HEK293 (cell line): ENCODE results near the gene ADM5.

Source experiments
- CTCF ChIA-PET: fragments of 350-600 bp; formaldehyde crosslinking; extraction: SDS; loops from one replicate; lab custom pipeline; 2021; ENCODE audit warnings: antibody characterized with exemption; lab: Yijun Ruan, JAX
- POLR2A ChIA-PET: fragments of 300-600 bp; formaldehyde crosslinking; extraction: SDS; loops from one replicate; lab custom pipeline; 2020; ENCODE audit warnings: antibody characterized with exemption, inconsistent platforms; lab: Yijun Ruan, JAX
- H3K27ac ChIP-seq: fragments of 200-500 bp; sonication (Bioruptor generic); 2 replicates; pipeline ENCODE4 v1.5.1; 2014; ENCODE audit warnings: low read depth, low read length, control low read depth, inconsistent platforms; ENCODE audit errors: extremely low read depth
- H3K36me3 ChIP-seq, 2 experiments: fragments of 200-500 bp in 1 of 2; sonication (Bioruptor generic) in 1 of 2; 1 replicate in 1 of 2; 2 replicates in 1 of 2; pipeline ENCODE4 v1.5.1; 2014 to 2017; ENCODE audit warnings: inconsistent platforms in 2 of 2, low read length in 2 of 2; ENCODE audit not compliant: control insufficient read depth in 2 of 2, insufficient read depth in 1 of 2
- H3K4me1 ChIP-seq: fragments of 200-500 bp; sonication (Bioruptor generic); 2 replicates; pipeline ENCODE4 v1.5.1; 2014; ENCODE audit warnings: mild to moderate bottlenecking, low read length, inconsistent platforms; ENCODE audit not compliant: control insufficient read depth, insufficient read depth
- H3K4me3 ChIP-seq: 2 replicates; pipeline ENCODE4 v1.5.1; 2011; ENCODE audit warnings: low read depth, mild to moderate bottlenecking, control low read depth, low read length, moderate library complexity
- H3K9me3 ChIP-seq: fragments of 200-500 bp; sonication (Bioruptor generic); 2 replicates; pipeline ENCODE4 v1.5.1; 2014; ENCODE audit warnings: low read depth, low read length, inconsistent platforms; ENCODE audit not compliant: control insufficient read depth, insufficient read depth
- ATF2 ChIP-seq: fragments of 450-650 bp; formaldehyde crosslinking; IDR thresholded peaks from 2 replicates; pipeline ENCODE4 v1.5.1; 2016; ENCODE audit warnings: missing biosample characterization, missing genetic modification characterization, low read depth
- BCL11A ChIP-seq: fragments of 450-650 bp; formaldehyde crosslinking; IDR thresholded peaks from 2 replicates; pipeline ENCODE4 v1.5.1; 2016; ENCODE audit warnings: low read depth, missing biosample characterization, missing genetic modification characterization
- EGR2 ChIP-seq: fragments of 450-650 bp; formaldehyde crosslinking; IDR thresholded peaks from 2 replicates; pipeline ENCODE4 v1.5.1; 2016; ENCODE audit warnings: low read depth, missing biosample characterization, missing genetic modification characterization
- GLI4 ChIP-seq: fragments of 450-650 bp; formaldehyde crosslinking; IDR thresholded peaks from 2 replicates; pipeline ENCODE4 v1.5.1; 2016; ENCODE audit warnings: missing biosample characterization, missing genetic modification characterization
- INSM2 ChIP-seq: fragments of 450-650 bp; formaldehyde crosslinking; IDR thresholded peaks from 2 replicates; pipeline ENCODE4 v1.5.1; 2016; ENCODE audit warnings: missing biosample characterization, missing genetic modification characterization
- KLF9 ChIP-seq: fragments of 450-650 bp; formaldehyde crosslinking; IDR thresholded peaks from 2 replicates; pipeline ENCODE4 v1.5.1; 2016; ENCODE audit warnings: missing biosample characterization, missing genetic modification characterization, low read depth
- PRDM1 ChIP-seq: fragments of 450-650 bp; formaldehyde crosslinking; IDR thresholded peaks from 2 replicates; pipeline ENCODE4; 2016; ENCODE audit warnings: missing biosample characterization, missing genetic modification characterization
- REPIN1 ChIP-seq: fragments of 450-650 bp; formaldehyde crosslinking; IDR thresholded peaks from 2 replicates; pipeline ENCODE4 v1.5.1; 2017; ENCODE audit warnings: missing biosample characterization, missing genetic modification characterization, low read depth
- YY1 ChIP-seq: fragments of 450-650 bp; formaldehyde crosslinking; IDR thresholded peaks from 2 replicates; pipeline ENCODE4 v1.5.1; 2018; ENCODE audit warnings: missing biosample characterization, missing genetic modification characterization
- ZNF19 ChIP-seq: fragments of 450-650 bp; formaldehyde crosslinking; IDR thresholded peaks from 2 replicates; pipeline ENCODE4; 2016; ENCODE audit warnings: missing biosample characterization, missing genetic modification characterization, low read depth
- ZNF2 ChIP-seq: fragments of 450-650 bp; formaldehyde crosslinking; IDR thresholded peaks from 2 replicates; pipeline ENCODE4 v1.5.1; 2016; ENCODE audit warnings: missing biosample characterization, missing genetic modification characterization
- ZNF202 ChIP-seq: fragments of 450-650 bp; formaldehyde crosslinking; IDR thresholded peaks from 2 replicates; pipeline ENCODE4 v1.5.1; 2016; ENCODE audit warnings: missing biosample characterization, missing genetic modification characterization, borderline replicate concordance
- ZNF211 ChIP-seq: fragments of 450-650 bp; formaldehyde crosslinking; IDR thresholded peaks from 2 replicates; pipeline ENCODE4 v1.5.1; 2016; ENCODE audit warnings: low read depth, missing biosample characterization, missing genetic modification characterization
- ZNF221 ChIP-seq: fragments of 450-650 bp; formaldehyde crosslinking; IDR thresholded peaks from 2 replicates; pipeline ENCODE4 v1.5.1; 2017; ENCODE audit warnings: missing biosample characterization, missing genetic modification characterization, borderline replicate concordance
- ZNF223 ChIP-seq: fragments of 450-650 bp; formaldehyde crosslinking; IDR thresholded peaks from 2 replicates; pipeline ENCODE4 v1.5.1; 2016; ENCODE audit warnings: missing biosample characterization, missing genetic modification characterization
- ZNF23 ChIP-seq: fragments of 450-650 bp; formaldehyde crosslinking; IDR thresholded peaks from 2 replicates; pipeline ENCODE4 v1.5.1; 2016; ENCODE audit warnings: missing biosample characterization, missing genetic modification characterization, borderline replicate concordance
- ZNF239 ChIP-seq: fragments of 450-650 bp; formaldehyde crosslinking; IDR thresholded peaks from 2 replicates; pipeline ENCODE4 v1.5.1; 2016; ENCODE audit warnings: missing biosample characterization, missing genetic modification characterization
- ZNF280D ChIP-seq: fragments of 450-650 bp; formaldehyde crosslinking; IDR thresholded peaks from 2 replicates; pipeline ENCODE4 v1.5.1; 2016; ENCODE audit warnings: missing biosample characterization, missing genetic modification characterization
- ZNF311 ChIP-seq: fragments of 450-650 bp; formaldehyde crosslinking; IDR thresholded peaks from 2 replicates; pipeline ENCODE4 v1.5.1; 2017; ENCODE audit warnings: missing biosample characterization, missing genetic modification characterization, borderline replicate concordance
- ZNF362 ChIP-seq: fragments of 450-650 bp; formaldehyde crosslinking; IDR thresholded peaks from 2 replicates; pipeline ENCODE4 v1.5.1; 2016; ENCODE audit warnings: missing biosample characterization, missing genetic modification characterization
- ZNF426 ChIP-seq: fragments of 450-650 bp; formaldehyde crosslinking; IDR thresholded peaks from 2 replicates; pipeline ENCODE4 v1.5.1; 2017; ENCODE audit warnings: missing biosample characterization, missing genetic modification characterization, mild to moderate bottlenecking, inconsistent platforms, moderate library complexity
- ZNF449 ChIP-seq: fragments of 450-650 bp; formaldehyde crosslinking; IDR thresholded peaks from 2 replicates; pipeline ENCODE4 v1.5.1; 2017; ENCODE audit warnings: missing biosample characterization, mild to moderate bottlenecking, missing genetic modification characterization, moderate library complexity
- ZNF521 ChIP-seq: fragments of 450-650 bp; formaldehyde crosslinking; IDR thresholded peaks from 2 replicates; pipeline ENCODE4 v1.5.1; 2017; ENCODE audit warnings: missing biosample characterization, mild to moderate bottlenecking, missing genetic modification characterization
- ZNF544 ChIP-seq: fragments of 450-650 bp; formaldehyde crosslinking; IDR thresholded peaks from 2 replicates; pipeline ENCODE4 v1.5.0; 2017; ENCODE audit warnings: missing biosample characterization, missing genetic modification characterization
- ZNF548 ChIP-seq: fragments of 450-650 bp; formaldehyde crosslinking; IDR thresholded peaks from 2 replicates; pipeline ENCODE4 v1.5.1; 2016; ENCODE audit warnings: missing biosample characterization, missing genetic modification characterization
- ZNF561 ChIP-seq: fragments of 450-650 bp; IDR thresholded peaks from 2 replicates; pipeline ENCODE4 v1.5.1; 2018; ENCODE audit warnings: missing biosample characterization, missing genetic modification characterization, borderline replicate concordance
- ZNF645 ChIP-seq: fragments of 450-650 bp; formaldehyde crosslinking; IDR thresholded peaks from 2 replicates; pipeline ENCODE4; 2016; ENCODE audit warnings: missing biosample characterization, missing genetic modification characterization
- ZNF670 ChIP-seq: fragments of 450-650 bp; formaldehyde crosslinking; IDR thresholded peaks from 2 replicates; pipeline ENCODE4 v1.5.1; 2016; ENCODE audit warnings: missing biosample characterization, missing genetic modification characterization, low read depth
- ZNF692 ChIP-seq: fragments of 450-650 bp; formaldehyde crosslinking; IDR thresholded peaks from 2 replicates; pipeline ENCODE4 v1.5.1; 2016; ENCODE audit warnings: missing biosample characterization, missing genetic modification characterization
- ZNF768 ChIP-seq: fragments of 450-650 bp; formaldehyde crosslinking; IDR thresholded peaks from 2 replicates; pipeline ENCODE4 v1.5.1; 2018; ENCODE audit warnings: missing biosample characterization, mild to moderate bottlenecking, missing genetic modification characterization
- ZNF792 ChIP-seq: fragments of 450-650 bp; formaldehyde crosslinking; IDR thresholded peaks from 2 replicates; pipeline ENCODE4 v1.5.1; 2016; ENCODE audit warnings: missing biosample characterization, missing genetic modification characterization

Gene ADM5

GRCh38 chr19:49739098-49739497, 49.7 kb downstream of the ADM5 start:
- CTCF ChIA-PET, result no interaction called here

GRCh38 chr19:49739933-49740332, 50.5 kb downstream of the ADM5 start:
- H3K36me3 ChIP-seq, result no peaks in the 10 kb centered on the region; a peak in 1 of 3 replicates
- no peaks in the 10 kb centered on the region for H3K4me1 ChIP-seq
- POLR2A ChIA-PET, result no interaction called here
- CTCF ChIA-PET, result interaction anchor here (1.2 kb wide), 1 partner anchor 23 kb away, joined by 3 read pairs; no protein-coding TSS in a partner anchor
- H3K4me3 ChIP-seq, result no peak overlapping the region
- H3K9me3 ChIP-seq, result no peaks in the 10 kb centered on the region
- no peak overlapping the region for H3K27ac ChIP-seq
- no peak for TF ChIP-seq INSM2 (tag by site-specific recombination)
- no peak for TF ChIP-seq ZNF449
- TF ChIP-seq ZNF792, result no peak
- no peak for TF ChIP-seq REPIN1 (tag by site-specific recombination)
- TF ChIP-seq GLI4 (tag by site-specific recombination), result no peak
- no peak for TF ChIP-seq YY1 (tag by site-specific recombination)
- TF ChIP-seq ZNF544 (tag by site-specific recombination), result no peak
- TF ChIP-seq ZNF670 (tag by site-specific recombination), result no peak
- no peak for TF ChIP-seq ZNF692
- TF ChIP-seq BCL11A (tag by site-specific recombination), result no peak
- no peak for TF ChIP-seq ZNF362 (tag by site-specific recombination)
- no peak for TF ChIP-seq ZNF19 (tag by site-specific recombination)
- no peak for TF ChIP-seq ZNF23
- no peak for TF ChIP-seq ZNF280D

More at GRCh38 chr19:49739098-49739497, 49.7 kb downstream of the ADM5 start:
- POLR2A ChIA-PET, result no interaction called here
- Histone ChIP-seq H3K4me1 (no peaks in the 10 kb centered on the region), H3K9me3 (no peaks in the 10 kb centered on the region), H3K4me3 (no peak overlapping the region), H3K36me3 (no peaks in the 10 kb centered on the region; a peak in 1 of 3 replicates), H3K27ac (no peak overlapping the region)
- TF ChIP-seq ZNF311 (tag by site-specific recombination), result no peak
- TF ChIP-seq ZNF645, result no peak
- no peak for TF ChIP-seq PRDM1
- TF ChIP-seq ZNF521 (tag by site-specific recombination), result no peak
- no peak for TF ChIP-seq ZNF561
- TF ChIP-seq ZNF202 (tag by site-specific recombination), result no peak
- TF ChIP-seq ZNF548 (tag by site-specific recombination), result no peak
- no peak for TF ChIP-seq ZNF239
- TF ChIP-seq ZNF221, result no peak
- no peak for TF ChIP-seq KLF9 (tag by site-specific recombination)
- no peak for TF ChIP-seq ZNF223 (tag by site-specific recombination)
- TF ChIP-seq EGR2 (tag by site-specific recombination), result no peak
- no peak for TF ChIP-seq ZNF2 (tag by site-specific recombination)
- TF ChIP-seq ZNF426 (tag by site-specific recombination), result no peak
- TF ChIP-seq ATF2 (tag by site-specific recombination), result no peak
- no peak for TF ChIP-seq ZNF768 (tag by site-specific recombination)
- TF ChIP-seq ZNF211 (tag by site-specific recombination), result no peak
